ENCODE results near the gene POMT2. TPM values are rescaled to one million over a fixed set of nuclear protein-coding genes. Genes with fewer than 3 reads are reported as not detected.

The POMT2 gene
- polyA plus RNA-seq, 1 of the 3 experiments (the other 2 are of a cell fraction), result 19.9 TPM

GRCh38 chr14:77338302-77338701 is 17.6 kb upstream of the POMT2 start:
- no peak for DNase-seq
- Histone ChIP-seq H2AFZ (ENCODE audit: low read depth) (no peak overlapping the region), H4K20me1 (ENCODE audit: insufficient read depth) (no peaks in the 10 kb centered on the region), H3K9ac (no peak overlapping the region), H3K4me3 (ENCODE audit: low read depth in 2 of 2, low read length in 1 of 2) (no peak overlapping the region), H3K27ac (ENCODE audit: low read depth in 2 of 2, low read length in 1 of 2) (no peak overlapping the region), H3K79me2 (ENCODE audit: insufficient read depth) (no peaks in the 10 kb centered on the region), H3F3A (replicated peaks; ENCODE audit: insufficient read depth) (no peaks in the 10 kb centered on the region), H3K9me3 (no peaks in the 10 kb centered on the region), H3K27me3 (ENCODE audit: insufficient read depth) (no peaks in the 10 kb centered on the region), H3K4me1 (ENCODE audit: control insufficient read depth in 1 of 2, insufficient read depth in 2 of 2, low read depth in 1 of 2, low read length in 1 of 2) (0 out of 4 replicates have a peak, but pooled peaks cover 0 to 5% of the 10 kb centered on the region in 2 experiments), H3K9me2 (no peaks in the 10 kb centered on the region), H3K4me2 (no peak overlapping the region), H3K36me3 (replicated peaks in 1 of 2; ENCODE audit: control insufficient read depth in 1 of 2, insufficient read depth in 2 of 2, low read length in 1 of 2) (peaks cover 4 to 40% of the 10 kb centered on the region in 2 experiments)
- ChIA-PET POLR2A (no interaction called here), CTCF (interaction anchor here (0.6 to 1.4 kb wide), 3 partner anchors 17 to 199 kb away, joined by 3 read pairs; partner anchors contain the start of genes GSTZ1 and POMT2)
- 100% methylated on average over 2 of the region's 2 CpGs for WGBS (ENCODE audit: low lambda C conversion rate)
- TF ChIP-seq REST (IDR thresholded peaks at IDR 0.05; ENCODE audit: low read depth, low read length), result no peak
- TF ChIP-seq GATA2 (CRISPR knock-in tag; IDR thresholded peaks at IDR 0.05), result no peak
- no peak for TF ChIP-seq EZH2phosphoT487 (IDR thresholded peaks at IDR 0.05; ENCODE audit: borderline replicate concordance, low read depth)
- no peak for TF ChIP-seq SMC3 (IDR thresholded peaks at IDR 0.05; ENCODE audit: low read depth, low read length)
- TF ChIP-seq FOXJ3 (CRISPR knock-in tag; IDR thresholded peaks at IDR 0.05), result no peak
- TF ChIP-seq RXRA (IDR thresholded peaks at IDR 0.05; ENCODE audit: borderline replicate concordance, low read depth), result no peak
- no peak for TF ChIP-seq ZBTB33 (IDR thresholded peaks at IDR 0.05; ENCODE audit: borderline replicate concordance, low read depth)
- TF ChIP-seq JUND (IDR thresholded peaks at IDR 0.05), result no peak
- TF ChIP-seq MAX (IDR thresholded peaks at IDR 0.05; ENCODE audit: low read depth), result no peak
- TF ChIP-seq EP300 (IDR thresholded peaks at IDR 0.05; ENCODE audit: borderline replicate concordance in 1 of 2, low read depth in 1 of 2, low read length in 1 of 2), result no peak
- no peak for TF ChIP-seq POLR2AphosphoS5 (IDR thresholded peaks at IDR 0.05; ENCODE audit: low read depth, low read length)
- no peak for TF ChIP-seq TCF12 (IDR thresholded peaks at IDR 0.05)
- no peak for TF ChIP-seq FOSL2 (IDR thresholded peaks at IDR 0.05; ENCODE audit: borderline replicate concordance, low read depth)
- no peak for TF ChIP-seq MXI1 (IDR thresholded peaks at IDR 0.05; ENCODE audit: low read depth, low read length)

Measured in SK-N-SH (cell line).